ENCODE results near the gene RBX1.

Gene RBX1

GRCh38 chr22:40976866-40977700 lies 25.9 kb downstream of the RBX1 start:
- DNase-seq (ENCODE audit: low spot score) (no peak), ATAC-seq (ENCODE audit: low read depth) (no peak)
- no peaks in the 10 kb centered on the region for H3K9me3 ChIP-seq (ENCODE audit: severe bottlenecking)
- H3K36me3 ChIP-seq (ENCODE audit: low read depth), result peaks cover 8% of the 10 kb centered on the region
- H3K27me3 ChIP-seq (ENCODE audit: insufficient read depth, poor library complexity, severe bottlenecking), result no peaks in the 10 kb centered on the region
- no peak for TF ChIP-seq CTCF (IDR thresholded peaks at IDR 0.05; ENCODE audit: poor library complexity, severe bottlenecking)
- H3K27ac ChIP-seq (ENCODE audit: poor library complexity, severe bottlenecking), result no peak overlapping the region
- H3K4me3 ChIP-seq (ENCODE audit: severe bottlenecking), result no peak overlapping the region
- no peaks in the 10 kb centered on the region for H3K4me1 ChIP-seq (ENCODE audit: insufficient read depth, poor library complexity, severe bottlenecking)

DNA sequence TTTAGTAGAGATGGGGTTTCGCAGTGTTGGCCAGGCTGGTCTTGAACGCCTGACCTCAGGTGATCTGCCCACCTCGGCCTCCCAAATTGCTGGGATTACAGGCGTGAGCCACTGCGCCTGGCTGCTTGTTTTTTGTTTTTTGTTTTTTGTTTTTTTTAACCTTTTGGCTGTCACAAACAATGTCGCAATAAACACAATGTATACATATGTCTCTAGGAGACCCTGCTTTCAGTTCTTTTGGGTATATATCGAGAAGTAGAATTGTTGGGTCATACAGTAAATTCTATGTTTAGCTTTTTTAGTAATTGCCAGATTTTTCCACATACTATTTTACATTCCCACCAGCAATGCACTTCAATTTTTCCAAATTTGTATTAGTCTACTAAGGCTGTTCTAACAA lies 28.0 kb downstream of the RBX1 start:
- no peaks in the 10 kb centered on the region for H3K36me3 ChIP-seq (ENCODE audit: low read depth)
- H3K4me3 ChIP-seq (ENCODE audit: severe bottlenecking), result no peak overlapping the region
- no peaks in the 10 kb centered on the region for H3K9me3 ChIP-seq (ENCODE audit: severe bottlenecking)
- H3K27me3 ChIP-seq (ENCODE audit: insufficient read depth, poor library complexity, severe bottlenecking), result no peaks in the 10 kb centered on the region
- no peak for TF ChIP-seq CTCF (IDR thresholded peaks at IDR 0.05; ENCODE audit: poor library complexity, severe bottlenecking)
- no peak overlapping the region for H3K27ac ChIP-seq (ENCODE audit: poor library complexity, severe bottlenecking)
- ATAC-seq (ENCODE audit: low read depth) (no peak), DNase-seq (ENCODE audit: low spot score) (no peak)
- no peaks in the 10 kb centered on the region for H3K4me1 ChIP-seq (ENCODE audit: insufficient read depth, poor library complexity, severe bottlenecking)

DNA sequence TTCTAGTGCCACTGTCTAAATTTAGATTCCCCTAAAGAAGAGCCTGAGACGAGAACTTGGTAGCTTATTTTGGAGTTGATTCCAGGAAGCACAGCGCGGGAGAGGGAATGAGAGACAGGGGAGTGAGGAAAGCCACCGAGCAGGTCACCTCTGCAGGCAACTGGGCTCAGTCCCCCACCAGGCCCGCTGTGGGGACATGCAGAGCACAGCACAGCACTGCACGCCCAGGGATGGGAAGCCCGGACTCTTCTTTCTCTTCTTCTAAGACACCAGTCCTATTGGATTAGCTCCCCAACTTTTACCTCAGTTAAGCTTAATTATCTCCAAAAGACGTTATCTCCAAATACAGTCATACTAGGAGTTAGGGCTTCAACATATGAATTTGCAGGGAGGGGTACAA lies 28.7 kb downstream of the RBX1 start:
- Histone ChIP-seq H3K27ac (ENCODE audit: poor library complexity, severe bottlenecking) (no peak overlapping the region), H3K36me3 (ENCODE audit: low read depth) (no peaks in the 10 kb centered on the region), H3K4me3 (ENCODE audit: severe bottlenecking) (no peak overlapping the region), H3K27me3 (ENCODE audit: insufficient read depth, poor library complexity, severe bottlenecking) (no peaks in the 10 kb centered on the region), H3K4me1 (ENCODE audit: insufficient read depth, poor library complexity, severe bottlenecking) (no peaks in the 10 kb centered on the region), H3K9me3 (ENCODE audit: severe bottlenecking) (no peaks in the 10 kb centered on the region)
- DNase-seq (ENCODE audit: low spot score) (no peak), ATAC-seq (ENCODE audit: low read depth) (no peak)
- no peak for TF ChIP-seq CTCF (IDR thresholded peaks at IDR 0.05; ENCODE audit: poor library complexity, severe bottlenecking)

DNA sequence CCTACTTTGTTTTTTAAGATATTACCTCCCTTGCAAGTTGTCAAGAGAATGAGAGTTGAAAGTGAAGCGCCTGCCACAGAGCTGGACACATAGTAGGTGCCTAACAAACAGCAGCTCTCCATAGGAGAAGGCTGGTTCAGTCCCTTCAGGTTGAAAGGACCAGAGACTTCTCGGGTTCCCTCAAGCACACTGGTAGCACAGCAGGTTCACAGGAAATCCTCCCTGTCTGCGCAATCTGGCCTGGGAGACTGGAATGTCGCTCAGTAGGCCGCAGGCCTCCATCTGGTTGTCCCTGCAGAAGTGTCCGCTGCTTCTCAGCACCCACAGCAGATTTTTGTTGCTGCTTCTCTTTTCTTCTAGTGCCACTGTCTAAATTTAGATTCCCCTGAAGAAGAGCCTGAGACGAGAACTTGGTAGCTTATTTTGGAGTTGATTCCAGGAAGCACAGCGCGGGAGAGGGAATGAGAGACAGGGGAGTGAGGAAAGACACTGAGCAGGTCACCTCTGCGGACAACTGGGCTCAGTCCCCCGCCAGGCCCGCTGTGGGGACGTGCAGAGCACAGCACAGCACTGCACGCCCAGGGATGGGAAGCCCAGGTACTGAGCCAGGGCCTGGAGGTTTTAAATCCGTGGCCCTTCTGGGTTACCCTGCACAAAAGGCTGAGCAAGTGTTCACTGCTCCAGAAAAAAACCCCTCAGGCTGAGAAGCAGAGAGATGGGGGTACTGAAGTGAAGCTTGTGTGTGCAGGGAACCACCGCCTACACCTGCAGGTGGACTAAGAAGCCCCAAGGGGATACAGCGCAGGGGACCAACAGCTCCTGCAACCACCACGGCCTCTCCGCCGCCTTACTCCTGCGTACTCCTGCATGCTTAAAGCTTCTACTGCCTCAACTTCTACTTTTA lies 31.6 kb downstream of the RBX1 start:
- Histone ChIP-seq H3K4me3 (ENCODE audit: severe bottlenecking) (no peak overlapping the region), H3K36me3 (ENCODE audit: low read depth) (no peaks in the 10 kb centered on the region), H3K4me1 (ENCODE audit: insufficient read depth, poor library complexity, severe bottlenecking) (no peaks in the 10 kb centered on the region), H3K27ac (ENCODE audit: poor library complexity, severe bottlenecking) (no peak overlapping the region), H3K27me3 (ENCODE audit: insufficient read depth, poor library complexity, severe bottlenecking) (no peaks in the 10 kb centered on the region), H3K9me3 (ENCODE audit: severe bottlenecking) (no peaks in the 10 kb centered on the region)
- DNase-seq (ENCODE audit: low spot score) (no peak), ATAC-seq (ENCODE audit: low read depth) (no peak)
- TF ChIP-seq CTCF (IDR thresholded peaks at IDR 0.05; ENCODE audit: poor library complexity, severe bottlenecking), result no peak
